ENCODE measurements around the gene NOL11.
"Not testable (repeated sequence)": the region's sequence is repeated elsewhere in the genome, so short reads cannot be mapped to it uniquely, and the experiment has no call there.

NOL11 gene

DNA sequence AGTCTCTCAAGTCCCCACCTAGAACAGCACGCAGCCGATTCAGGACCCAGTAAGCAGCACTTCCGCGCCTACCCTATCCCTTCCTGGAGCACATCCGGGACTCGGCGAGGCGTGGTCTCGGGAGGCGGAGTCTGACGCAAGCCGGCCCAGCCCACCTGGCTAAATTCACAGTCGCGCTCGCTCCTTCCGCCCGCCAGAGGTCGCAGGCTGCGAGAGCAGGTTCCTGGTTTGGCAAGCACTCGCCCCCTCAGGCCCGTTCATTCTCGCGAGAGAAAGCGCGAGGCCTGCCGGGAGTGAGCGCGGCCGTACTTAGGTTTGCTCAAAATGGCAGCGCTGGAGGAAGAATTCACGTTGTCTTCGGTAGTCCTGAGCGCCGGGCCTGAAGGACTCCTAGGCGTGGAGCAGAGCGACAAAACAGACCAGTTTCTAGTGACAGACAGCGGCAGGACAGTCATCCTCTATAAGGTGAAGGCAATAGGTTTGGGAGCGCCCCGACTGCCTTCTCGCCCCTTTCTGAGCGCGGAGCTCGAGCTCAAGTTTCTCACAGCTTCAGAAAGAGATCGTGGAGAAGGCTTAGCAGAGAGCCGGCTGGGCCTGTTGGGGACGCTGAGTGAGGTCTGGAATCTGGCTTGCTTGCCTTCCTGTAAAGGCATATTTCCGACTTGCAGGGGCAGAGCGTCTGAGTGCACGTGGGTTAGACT, at the start of gene NOL11:
NOL11 (plus strand) TSS at position 313 of the 701 bp plus-strand sequence; CDS start at position 325, 12 bp downstream.
- peak; percentile 99 for DNase-seq (ENCODE audit: low read depth)

DNA sequence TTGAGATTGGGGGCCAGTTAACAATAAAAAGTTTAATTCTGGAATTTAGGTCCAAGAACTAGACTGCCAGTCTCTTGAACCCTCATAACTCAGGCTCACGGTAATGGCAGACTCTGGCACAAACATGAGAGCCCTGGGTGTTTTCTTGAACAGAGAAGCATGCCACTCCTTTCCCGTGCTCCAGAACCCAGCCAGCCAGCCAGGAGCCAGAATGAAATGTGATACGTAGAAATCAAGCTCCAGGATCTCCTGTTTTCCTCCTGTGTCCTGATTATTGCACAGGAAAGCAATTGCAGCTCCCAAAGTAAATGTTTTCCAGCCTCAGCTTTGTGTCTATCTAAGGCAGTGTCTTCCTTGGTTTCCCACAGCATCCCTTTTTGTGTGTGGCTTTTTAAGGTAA, 46.2 kb upstream of the NOL11 start:
- DNase-seq (ENCODE audit: low read depth), result no peak

DNA sequence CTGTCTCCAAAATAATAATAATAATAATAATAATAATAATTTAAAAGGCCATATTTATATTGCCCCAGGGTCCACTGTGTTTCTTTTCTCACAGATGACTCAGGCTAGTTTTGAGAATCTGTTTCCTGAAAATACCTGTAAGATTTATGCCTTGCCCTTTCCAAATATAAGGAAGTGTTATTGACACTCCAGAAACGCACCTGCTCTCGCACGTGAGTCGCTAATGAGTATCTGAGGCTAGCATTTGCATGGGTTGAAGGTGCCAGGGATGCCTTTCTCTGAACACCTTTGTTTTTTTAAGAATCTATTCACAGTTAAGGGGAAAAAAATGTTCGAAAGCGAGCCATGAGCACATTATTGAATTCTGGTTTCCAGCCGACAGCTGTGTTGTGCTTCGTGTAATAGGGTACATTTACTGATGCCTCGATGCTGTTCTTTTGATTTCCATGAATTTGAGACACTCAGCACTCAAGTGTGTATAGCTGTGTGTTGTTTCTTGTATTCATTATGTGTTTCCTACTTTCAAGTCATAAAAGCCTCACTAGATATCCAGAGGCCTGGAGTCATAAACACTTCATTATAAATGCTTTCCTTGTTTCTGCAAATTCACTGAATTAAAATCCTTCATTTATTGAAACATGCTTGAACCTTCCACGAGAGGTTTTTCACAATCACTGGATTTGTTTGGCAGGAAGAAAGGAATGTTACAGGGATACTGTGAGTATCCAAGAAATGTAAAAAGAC, 45.0 kb upstream of the NOL11 start:
- DNase-seq (ENCODE audit: low read depth), result no peak

DNA sequence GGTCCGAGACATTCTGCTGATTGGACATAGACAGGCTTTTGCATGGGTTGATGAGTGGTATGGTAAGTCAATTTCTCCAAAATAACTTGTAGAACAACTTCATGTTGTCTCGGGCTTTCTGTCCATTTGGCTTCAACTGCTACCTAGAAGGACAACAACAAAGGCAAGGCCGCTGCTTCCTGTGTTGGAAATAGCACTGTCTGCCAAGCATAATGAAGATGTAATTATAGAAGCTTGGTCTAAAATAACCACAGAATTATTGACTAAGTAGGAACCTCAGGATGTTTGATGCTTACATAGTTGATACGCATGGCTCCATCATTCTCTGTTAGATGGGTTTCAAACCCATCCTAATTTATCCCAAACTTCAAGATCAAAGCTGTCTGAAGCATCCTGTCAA, 42.3 kb upstream of the NOL11 start:
- DNase-seq (ENCODE audit: low read depth), result no peak

DNA sequence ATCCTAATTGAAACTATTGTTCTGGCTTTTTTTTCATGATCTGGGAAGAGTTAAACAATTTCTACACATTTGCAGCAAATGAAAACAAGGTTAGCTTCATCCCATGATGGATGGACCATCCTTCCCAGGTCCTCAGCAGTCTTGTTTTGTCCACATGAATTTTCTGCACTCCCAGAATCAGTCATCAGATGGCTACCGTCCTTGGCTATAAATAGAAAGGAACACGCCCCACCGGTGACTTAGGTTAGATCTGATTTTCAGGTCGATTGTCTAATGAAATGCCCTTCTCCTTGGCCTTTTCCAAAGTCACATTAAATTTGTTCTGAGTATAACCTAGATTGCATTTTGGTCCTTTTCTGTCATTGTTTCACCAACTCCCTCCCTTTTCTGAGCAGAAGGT, 41.4 kb upstream of the NOL11 start:
- no peak for DNase-seq (ENCODE audit: low read depth)

DNA sequence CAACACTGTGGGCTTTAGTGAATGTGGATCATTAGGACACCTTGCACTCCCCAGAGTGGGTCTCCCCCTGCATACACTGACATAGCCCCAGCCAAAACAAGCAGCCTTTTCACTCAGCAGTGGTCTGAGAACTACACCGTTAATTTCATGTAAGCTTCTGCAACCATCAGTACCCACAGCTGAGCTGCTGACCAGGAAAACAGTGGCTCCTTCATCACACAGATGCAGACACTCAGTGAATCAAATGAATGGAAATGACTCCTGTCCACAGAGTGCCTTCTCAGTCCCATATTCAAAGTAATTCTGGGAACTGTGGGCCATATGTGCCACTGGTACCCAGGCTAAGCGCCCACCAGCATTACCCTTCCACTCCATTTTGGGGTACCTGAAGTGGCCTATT, 39.3 kb upstream of the NOL11 start:
- no peak for DNase-seq (ENCODE audit: low read depth)

DNA sequence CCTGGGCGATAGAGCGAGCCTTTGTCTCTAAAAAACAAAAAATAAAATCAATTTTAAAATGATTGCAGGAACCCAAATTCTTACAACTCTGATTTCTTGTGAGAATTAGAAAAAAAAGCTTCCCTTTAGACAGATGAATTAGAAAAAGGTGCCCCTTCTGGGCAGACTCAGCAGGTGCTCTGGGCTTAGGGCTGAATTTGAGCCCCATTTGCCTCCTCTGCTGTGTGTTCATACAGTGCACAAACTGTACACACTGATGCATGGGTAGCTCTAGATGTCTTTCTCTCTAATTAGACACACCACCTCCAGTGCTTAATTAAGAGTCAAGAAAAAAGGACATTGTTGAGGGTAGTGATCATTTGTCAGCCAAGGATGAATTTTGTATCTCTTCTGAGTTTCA, 38.5 kb upstream of the NOL11 start:
- no peak for DNase-seq (ENCODE audit: low read depth)

DNA sequence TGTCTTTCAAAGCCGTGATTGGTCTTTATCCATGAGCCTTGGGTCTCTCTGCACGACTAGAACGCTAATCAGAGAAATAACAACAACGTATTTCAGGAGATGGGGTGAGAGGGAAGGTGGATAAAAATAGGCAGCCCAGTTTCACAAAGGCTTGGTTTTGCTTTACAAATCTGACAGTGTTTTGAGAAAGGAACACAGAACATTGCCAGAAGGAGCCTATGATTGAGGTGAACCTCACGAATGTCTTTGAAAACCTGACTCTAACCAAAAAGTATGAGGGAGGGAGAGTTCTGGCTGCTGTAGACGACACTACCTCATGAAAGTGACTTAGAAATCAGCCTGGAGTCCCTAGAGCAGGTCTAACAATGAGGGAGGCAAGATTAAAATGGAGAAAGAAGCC, 38.0 kb upstream of the NOL11 start:
- no peak for DNase-seq (ENCODE audit: low read depth)

DNA sequence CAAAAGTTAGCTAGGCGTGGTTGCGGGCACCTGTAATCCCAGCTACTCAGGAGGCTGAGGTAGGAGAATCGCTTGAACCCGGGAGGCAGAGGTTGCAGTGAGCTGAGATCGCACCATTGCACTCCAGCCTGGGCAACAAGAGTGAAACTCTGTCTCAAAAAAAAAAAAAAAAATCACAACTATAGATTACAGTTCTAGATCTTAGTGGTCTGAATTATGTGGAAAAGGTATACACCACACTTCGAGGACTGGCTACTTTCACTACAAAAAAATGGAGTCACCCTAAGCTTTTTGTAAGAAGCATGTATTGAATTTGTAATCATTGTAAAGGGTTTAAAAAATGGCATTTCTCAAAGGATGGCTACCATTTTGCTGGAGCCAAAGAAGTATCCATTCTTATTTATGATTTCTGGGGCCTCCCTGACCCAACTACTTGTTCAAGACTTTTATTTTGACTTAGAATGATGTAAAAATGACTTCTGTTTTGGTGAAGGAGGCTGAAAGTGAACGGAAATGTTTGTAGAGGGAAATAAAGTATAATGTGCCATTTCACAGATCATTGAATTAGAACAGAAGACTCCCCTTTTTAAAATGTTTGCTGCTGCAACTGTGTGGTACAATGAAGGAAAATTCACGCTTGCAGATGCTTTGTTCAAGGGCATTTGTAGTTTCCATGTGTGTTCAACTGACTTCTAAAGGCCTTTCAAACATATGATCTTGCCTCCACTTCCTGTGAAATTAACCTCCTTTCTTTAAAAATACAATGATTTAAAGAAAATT, 37.1 kb upstream of the NOL11 start:
- DNase-seq (ENCODE audit: low read depth), result no peak

DNA sequence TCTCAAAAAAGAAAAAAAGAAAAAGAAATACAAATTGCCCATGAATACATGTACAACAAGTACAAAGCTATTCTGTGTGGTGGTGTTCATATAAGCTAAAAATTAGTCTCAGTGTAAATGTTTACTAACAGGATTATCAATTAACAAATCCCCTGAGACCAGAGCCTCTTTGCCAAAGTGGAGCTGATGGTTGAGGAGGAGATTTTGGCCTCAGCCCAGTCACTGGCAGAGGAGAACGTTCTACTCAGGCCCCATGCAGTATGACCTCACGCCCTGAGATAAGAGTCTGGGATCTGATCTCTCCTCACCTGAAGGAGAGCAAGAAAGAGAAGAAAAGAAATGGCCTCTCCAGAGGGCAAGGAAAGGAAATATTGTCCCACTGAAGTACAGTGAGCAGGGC, 35.5 kb upstream of the NOL11 start:
- DNase-seq (ENCODE audit: low read depth), result no peak

DNA sequence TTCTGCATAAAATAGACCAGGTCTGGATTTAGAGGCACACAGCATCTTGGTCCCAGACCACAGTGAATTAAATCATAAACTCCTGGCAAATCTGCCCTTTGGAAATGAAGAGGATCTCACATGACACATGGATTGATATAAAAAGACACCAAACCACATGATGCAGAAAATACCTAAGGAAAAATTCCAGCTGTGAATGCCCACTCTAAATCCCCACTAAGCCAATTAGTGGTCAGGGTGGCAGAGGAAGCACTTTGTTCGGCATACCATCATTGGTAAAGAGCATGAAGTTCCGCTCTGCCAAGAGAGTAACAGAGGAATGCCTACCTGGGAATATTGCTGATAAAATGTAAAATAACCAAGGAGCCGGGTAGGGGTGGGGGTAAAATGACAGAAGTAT, 32.4 kb upstream of the NOL11 start:
- no peak for DNase-seq (ENCODE audit: low read depth)

DNA sequence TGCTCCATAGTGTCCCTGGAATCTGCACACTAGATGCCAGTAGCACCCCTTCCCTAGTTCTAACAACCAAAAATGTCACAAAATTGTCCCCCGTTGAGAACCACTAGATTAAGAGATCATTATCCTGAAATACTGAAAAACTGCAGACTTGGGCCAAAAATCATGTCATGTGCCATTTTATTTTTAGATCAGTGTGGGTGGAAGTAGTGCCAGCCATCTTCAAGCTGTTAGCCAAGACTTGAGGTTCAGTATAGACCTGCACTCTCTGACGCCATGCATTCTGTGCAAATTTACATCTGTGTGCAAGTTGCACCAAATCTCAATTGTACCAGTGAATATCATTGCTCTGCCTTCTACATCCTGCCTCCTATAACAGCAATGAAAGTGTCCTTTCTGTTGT, 31.5 kb upstream of the NOL11 start:
- no peak for DNase-seq (ENCODE audit: low read depth)

DNA sequence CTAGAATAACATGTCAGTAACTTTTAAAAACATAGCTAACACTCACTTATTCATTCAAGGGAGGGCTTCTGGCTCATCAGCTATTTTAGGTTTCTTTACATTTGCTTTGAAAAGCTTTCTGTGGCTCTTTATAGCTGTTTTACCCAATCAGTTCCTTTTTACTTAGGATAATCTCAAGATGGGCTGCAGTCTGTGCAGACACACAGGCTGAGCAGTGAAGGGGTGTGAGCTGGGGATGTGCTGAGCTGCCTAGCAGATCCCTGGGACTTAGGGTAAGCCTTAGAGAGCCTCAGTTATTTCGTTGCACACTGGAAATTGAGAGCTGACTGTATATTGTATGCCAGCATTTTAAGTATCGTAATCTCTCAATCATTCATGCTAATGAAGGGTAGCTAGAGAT, 30.2 kb upstream of the NOL11 start:
- no peak for DNase-seq (ENCODE audit: low read depth)

DNA sequence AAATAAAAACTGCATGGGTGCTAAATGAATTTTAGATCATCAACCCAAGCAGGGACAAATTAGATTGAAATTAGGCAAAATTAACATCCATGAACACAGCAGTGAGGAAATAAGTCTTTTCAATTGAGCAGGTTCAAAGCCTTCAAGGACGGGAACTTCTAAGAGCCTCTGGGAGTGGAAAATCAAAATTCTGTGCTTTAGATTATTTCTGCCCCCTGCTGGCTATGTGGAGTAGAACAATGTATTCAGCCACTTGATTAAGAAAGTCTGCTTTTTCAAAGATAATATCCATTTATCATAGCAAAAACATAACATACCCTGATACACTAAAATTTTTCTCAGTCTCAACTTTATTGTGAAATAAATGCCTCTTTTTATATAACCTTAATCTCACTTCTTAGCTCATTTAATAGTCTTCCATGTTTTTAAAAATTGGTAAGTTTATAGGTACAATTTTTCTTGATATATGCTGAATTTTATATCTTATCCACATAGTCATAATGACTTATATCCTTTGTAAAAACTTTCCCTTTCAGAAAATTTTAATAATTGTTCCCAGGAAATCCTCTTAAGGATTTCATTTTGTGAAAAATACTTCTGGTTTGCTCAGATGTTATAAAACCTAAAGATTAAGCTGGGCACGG, 28.1 kb upstream of the NOL11 start:
- DNase-seq (ENCODE audit: low read depth), result peak; percentile 81

DNA sequence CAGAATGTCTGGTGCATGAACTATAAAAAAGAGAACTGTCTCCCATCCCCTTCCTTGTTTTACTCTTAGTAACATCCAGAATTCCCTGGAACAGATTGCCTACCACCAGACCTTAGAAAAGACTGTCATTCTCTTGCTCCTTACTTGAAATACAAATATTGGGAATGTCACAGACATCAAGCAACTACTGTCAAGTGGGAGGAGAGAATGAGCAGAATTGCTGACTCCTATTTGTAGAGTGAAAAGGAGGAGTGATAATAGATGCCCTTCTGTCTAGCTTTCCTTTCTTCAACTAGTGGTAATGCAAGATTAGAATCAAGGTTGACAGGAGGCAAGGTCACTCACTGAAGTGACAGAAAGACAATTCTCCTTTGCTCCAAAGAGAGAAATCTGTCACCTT, 23.9 kb upstream of the NOL11 start:
- no peak for DNase-seq (ENCODE audit: low read depth)

DNA sequence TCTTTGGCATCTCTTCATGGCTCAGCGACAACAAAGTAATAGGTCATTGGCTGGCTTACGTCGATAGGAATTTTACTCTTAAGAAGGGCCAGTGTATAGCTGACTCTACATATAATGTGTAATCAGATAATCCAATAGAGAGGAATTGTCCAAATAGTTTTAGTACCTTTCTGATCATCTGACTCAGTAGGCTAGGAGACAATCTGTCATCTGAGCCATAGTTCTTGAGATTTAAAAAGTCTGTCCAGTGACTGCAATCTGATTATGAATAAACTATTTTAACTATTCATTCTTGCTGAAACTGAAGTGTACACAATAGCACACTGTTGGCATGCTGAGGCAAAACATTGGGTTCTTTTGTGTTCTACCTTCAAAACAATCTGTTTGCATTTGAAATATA, 21.4 kb upstream of the NOL11 start:
- DNase-seq (ENCODE audit: low read depth), result no peak

DNA sequence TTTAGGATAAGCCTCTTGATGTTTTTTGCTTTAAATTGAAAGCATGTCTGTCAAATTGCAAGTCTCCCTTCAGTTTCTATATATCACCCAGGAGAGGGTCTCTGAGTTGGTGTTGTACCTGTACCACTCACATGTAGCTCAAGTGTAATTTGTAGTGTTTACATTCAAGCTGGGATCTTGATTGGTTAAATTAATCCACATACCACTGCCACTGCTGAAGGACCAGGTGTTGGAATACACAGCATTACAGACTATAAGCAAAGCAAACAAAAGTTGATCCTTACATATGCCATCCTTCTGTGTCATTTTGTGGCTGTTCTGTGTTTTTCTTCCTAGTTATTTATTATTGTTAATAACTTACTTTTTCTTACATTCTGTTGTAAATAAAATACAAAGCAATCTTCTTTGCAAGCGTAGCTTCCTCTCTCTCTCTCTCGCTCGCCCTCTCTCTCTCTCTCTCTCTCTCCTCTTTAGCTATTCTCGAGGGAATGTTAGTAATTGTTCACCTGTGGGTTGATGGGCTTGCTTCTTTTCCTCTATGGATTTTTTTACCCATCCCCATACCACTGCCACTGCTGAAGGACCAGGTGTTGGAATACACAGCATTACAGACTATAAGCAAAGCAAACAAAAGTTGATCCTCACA, 20.8 kb upstream of the NOL11 start:
- no peak for DNase-seq (ENCODE audit: low read depth)

DNA sequence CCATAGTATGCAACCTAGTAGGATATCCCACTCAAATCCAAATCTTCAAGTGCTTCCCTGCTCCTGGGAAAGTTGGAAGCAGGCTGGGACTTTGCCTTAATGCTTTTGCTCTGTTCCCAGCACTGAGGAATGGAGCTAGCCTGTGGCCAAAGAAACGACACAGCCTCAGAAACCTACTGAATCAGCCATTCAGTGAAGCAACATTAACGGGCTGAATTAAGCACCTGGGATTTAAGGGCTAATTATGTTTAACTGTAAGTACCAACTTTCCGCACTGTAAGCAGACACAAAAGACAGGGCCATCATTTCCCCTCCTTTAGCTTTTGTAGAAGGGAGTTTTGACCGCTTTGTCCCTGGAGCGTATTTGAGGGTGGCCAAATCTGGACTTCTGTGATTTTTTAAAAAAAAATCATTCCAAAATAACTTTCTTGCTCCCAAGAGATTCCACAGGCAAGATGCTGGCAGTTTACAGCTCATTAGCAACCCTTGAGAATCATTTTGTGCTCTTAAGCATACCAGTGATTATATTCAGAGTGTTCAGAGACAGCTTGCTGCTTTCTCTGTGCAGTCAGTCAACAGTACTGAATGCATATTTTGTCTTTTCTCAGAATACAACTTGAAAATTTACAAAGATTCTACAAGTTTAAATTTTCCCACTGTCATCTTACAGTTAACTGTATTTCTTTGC, 17.6 kb upstream of the NOL11 start:
- no peak for DNase-seq (ENCODE audit: low read depth)

DNA sequence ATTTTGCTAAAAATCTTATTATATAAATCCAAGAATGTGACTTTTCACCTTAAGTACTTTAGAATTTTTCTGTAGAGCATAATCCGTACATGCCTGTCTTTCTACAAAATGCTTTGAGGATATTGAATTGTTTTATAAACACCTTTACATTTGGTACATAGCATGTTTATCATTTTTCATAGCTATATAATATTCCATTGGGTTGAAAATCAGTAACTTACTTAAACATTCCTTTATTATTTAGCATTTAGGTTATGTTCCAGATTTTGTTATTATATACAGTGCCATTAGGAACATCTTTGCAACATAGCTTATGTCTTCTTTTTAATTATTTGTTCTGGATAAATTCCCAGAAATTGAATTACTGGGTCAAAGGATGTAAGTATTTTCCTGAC, 17.0 kb upstream of the NOL11 start:
- DNase-seq (ENCODE audit: low read depth), result no peak

DNA sequence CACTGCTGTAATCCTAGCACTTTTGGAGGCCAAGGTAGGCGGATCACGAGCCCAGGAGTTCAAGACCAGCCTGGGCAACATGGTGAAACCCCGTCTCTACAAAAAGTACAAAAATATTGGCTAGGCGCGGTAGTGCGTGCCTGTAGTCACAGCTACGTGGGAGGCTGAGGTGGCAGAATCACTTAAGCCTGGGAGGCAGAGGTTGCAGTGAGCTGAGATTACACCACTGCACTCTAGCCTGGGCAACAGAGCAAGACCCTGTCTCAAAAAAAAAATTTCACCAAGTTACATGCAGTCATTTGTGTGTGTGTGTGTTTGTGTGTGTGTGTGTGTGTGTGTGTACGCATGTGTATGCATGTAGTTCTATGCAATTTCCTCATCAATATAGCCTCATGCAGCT, 14.9 kb upstream of the NOL11 start:
- DNase-seq (ENCODE audit: low read depth), result not testable (repeated sequence)

DNA sequence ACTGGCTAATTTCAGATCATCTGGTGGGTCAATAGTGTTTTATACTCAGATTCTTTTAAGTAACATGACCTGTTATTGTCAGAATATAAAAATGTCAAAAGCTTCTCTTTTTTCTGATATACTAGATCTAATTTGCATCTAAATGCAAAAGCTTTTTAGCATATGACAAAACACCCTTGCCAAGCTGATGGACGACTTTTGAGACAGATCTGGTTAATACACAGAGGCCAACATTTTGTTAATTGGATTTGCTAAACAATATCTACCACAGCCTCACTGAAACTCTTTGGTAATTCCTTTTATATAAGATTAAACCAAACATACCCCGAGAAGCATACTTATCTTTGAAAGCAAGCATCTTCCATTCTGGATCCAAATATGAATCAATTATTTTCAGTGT, 10.3 kb upstream of the NOL11 start:
- no peak for DNase-seq (ENCODE audit: low read depth)

DNA sequence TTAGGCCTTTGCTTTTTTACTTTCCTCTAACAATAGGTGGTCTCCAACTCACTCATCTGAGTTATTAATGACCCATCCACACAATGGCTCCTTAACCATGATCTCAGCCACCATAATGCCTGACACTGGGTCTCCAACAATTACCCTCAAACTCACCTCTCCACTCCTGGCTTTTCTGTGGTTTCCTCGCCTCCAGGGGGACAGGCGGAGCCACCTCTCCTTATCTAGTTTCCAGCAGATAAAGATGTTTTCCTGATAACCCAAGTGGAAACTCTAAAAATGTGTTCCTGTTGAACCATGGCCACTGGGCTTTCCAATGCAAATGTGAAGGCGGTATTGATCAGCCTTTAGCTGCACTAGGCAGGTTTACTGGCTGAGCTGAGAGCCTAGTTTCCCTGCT, 9.4 kb upstream of the NOL11 start:
- no peak for DNase-seq (ENCODE audit: low read depth)

Measured in ELR (cell line).